Endothelial cell of umbilical vein (primary cell): ENCODE data around the gene PPM1H. TPM values are rescaled to one million over a fixed set of nuclear protein-coding genes. Genes with fewer than 3 reads are reported as not detected.

Source experiments
- BruUV-seq: library from RNA; stranded (reverse); fragments of 400-500 nt; replicated peaks from 2 replicates; lab custom pipeline; 2021; lab: Mats Ljungman, UMichigan
- CTCF ChIA-PET: fragments of 300-600, 350-600 bp; sonication (Branson Sonifier 250); formaldehyde crosslinking; loops from one replicate; lab custom pipeline; 2021; ENCODE audit warnings: antibody characterized with exemption, inconsistent platforms; lab: Charles Lee
- POLR2A ChIA-PET: fragments of 300-600, 350-600 bp; sonication (Branson Sonifier 250); formaldehyde crosslinking; loops from one replicate; lab custom pipeline; 2021; ENCODE audit warnings: antibody characterized with exemption, inconsistent platforms; lab: Charles Lee
- DNase-seq: peaks from one replicate; pipeline ENCODE4 v3.0.0-alpha.2; 2011; ENCODE audit warnings: low read depth, low spot score
- FAIRE-seq: peaks from 2 replicates; lab custom pipeline; 2011; peaks lifted over from hg19 to GRCh38; lab: Jason Lieb, UNC
- H2AFZ ChIP-seq: 2 replicates; pipeline ENCODE4 v1.6.0; 2012; ENCODE audit warnings: low read depth, low read length, control low read depth, inconsistent platforms
- H3K27ac ChIP-seq: 2 replicates; pipeline ENCODE4 v1.5.1; 2011; ENCODE audit warnings: low read depth, mild to moderate bottlenecking, control low read depth, low read length, moderate library complexity; ENCODE audit not compliant: insufficient read depth
- H3K27me3 ChIP-seq, 2 experiments: 2 replicates each; pipeline versions ENCODE4 v1.6.0 to v1.6.1; 2011; ENCODE audit warnings: low read length in 2 of 2, mixed read lengths in 1 of 2; ENCODE audit not compliant: control insufficient read depth in 2 of 2, insufficient read depth in 2 of 2
- H3K36me3 ChIP-seq, 2 experiments: 2 replicates in 1 of 2; 3 replicates in 1 of 2; pipeline ENCODE4 v1.5.1; 2011; ENCODE audit warnings: low read length in 2 of 2, mild to moderate bottlenecking in 1 of 2, moderate library complexity in 1 of 2; ENCODE audit not compliant: control insufficient read depth in 2 of 2, insufficient read depth in 2 of 2; ENCODE audit errors: extremely low read depth in 1 of 2
- H3K4me1 ChIP-seq: 3 replicates; pipeline ENCODE4 v1.5.1; 2011; ENCODE audit warnings: mild to moderate bottlenecking, low read length; ENCODE audit not compliant: control insufficient read depth, insufficient read depth; ENCODE audit errors: extremely low read depth
- H3K4me2 ChIP-seq: 2 replicates; pipeline ENCODE4 v1.6.1; 2011; ENCODE audit warnings: low read length, control low read depth, mixed read lengths; ENCODE audit not compliant: insufficient read depth
- H3K4me3 ChIP-seq, 3 experiments: fragments of 200-600 bp in 1 of 3; sonication (generic), shearing (Covaris generic) in 1 of 3; replicated peaks in 1 of 3; 2 replicates each; pipeline ENCODE4 v1.5.1; 2011 to 2016; ENCODE audit warnings: control low read depth in 3 of 3, low read length in 3 of 3, mild to moderate bottlenecking in 2 of 3, inconsistent platforms in 1 of 3, low read depth in 1 of 3, moderate library complexity in 1 of 3; ENCODE audit not compliant: insufficient read depth in 1 of 3
- H3K79me2 ChIP-seq: 2 replicates; pipeline ENCODE4 v1.6.0; 2012; ENCODE audit warnings: low read length, inconsistent platforms; ENCODE audit not compliant: control insufficient read depth, insufficient read depth
- H3K9ac ChIP-seq: replicated peaks from 2 replicates; pipeline ENCODE3; 2011; ENCODE audit warnings: low read length, control low read depth; ENCODE audit not compliant: insufficient read depth; ENCODE audit errors: extremely low read depth
- H3K9me1 ChIP-seq: replicated peaks from 3 replicates; pipeline ENCODE4 v1.6.0; 2011; ENCODE audit warnings: mild to moderate bottlenecking, low read length; ENCODE audit not compliant: control insufficient read depth, insufficient read depth; ENCODE audit errors: extremely low read depth
- H3K9me3 ChIP-seq: replicated peaks from 2 replicates; pipeline ENCODE4 v1.5.1; 2012; ENCODE audit warnings: low read length, inconsistent platforms; ENCODE audit not compliant: control insufficient read depth, insufficient read depth
- H4K20me1 ChIP-seq: replicated peaks from 2 replicates; pipeline ENCODE3; 2011; ENCODE audit warnings: mild to moderate bottlenecking, low read length; ENCODE audit not compliant: control insufficient read depth, insufficient read depth; ENCODE audit errors: extremely low read depth
- EZH2 ChIP-seq: IDR thresholded peaks from 2 replicates; pipeline ENCODE4 v1.6.1; 2012; ENCODE audit warnings: borderline replicate concordance, low read depth, mild to moderate bottlenecking, moderate library complexity, low read length, inconsistent platforms; ENCODE audit not compliant: severe bottlenecking
- FOS ChIP-seq: IDR thresholded peaks from 2 replicates; pipeline ENCODE4 v1.6.1; 2011; ENCODE audit warnings: mild to moderate bottlenecking, low read length, moderate library complexity, borderline replicate concordance; ENCODE audit not compliant: insufficient read depth
- GATA2 ChIP-seq: IDR thresholded peaks from 2 replicates; pipeline ENCODE4 v1.7.0; 2011; ENCODE audit warnings: low read depth, mild to moderate bottlenecking, moderate library complexity, mixed read lengths, low read length; ENCODE audit not compliant: insufficient read length, insufficient read depth
- JUN ChIP-seq: IDR thresholded peaks from 2 replicates; pipeline ENCODE4 v1.6.1; 2011; ENCODE audit warnings: borderline replicate concordance, low read depth; ENCODE audit not compliant: insufficient read length, insufficient read depth
- MYC ChIP-seq: IDR thresholded peaks from one replicate; pipeline ENCODE4 v1.6.1; 2011; ENCODE audit warnings: mild to moderate bottlenecking, low read depth, low read length
- POLR2A ChIP-seq: IDR thresholded peaks from 2 replicates; pipeline ENCODE4 v1.6.1; 2012; ENCODE audit warnings: low read depth, mild to moderate bottlenecking, control low read depth, low read length
- POLR2AphosphoS5 ChIP-seq: IDR thresholded peaks from 2 replicates; pipeline ENCODE4 v1.6.1; 2012; ENCODE audit warnings: low read depth, mild to moderate bottlenecking, control low read depth, low read length, moderate library complexity; ENCODE audit not compliant: insufficient read depth
- dilution Hi-C: fragments of 300-500 bp; cut with MboI; formaldehyde crosslinking; loops from one replicate; pipeline ENCODE4 v1.15.0; 2019; ENCODE audit warnings: low sequenced_read_pairs; ENCODE audit not compliant: extremely low pct_ligation_motif_present
- intact Hi-C: fragments of 100-400 bp; cut with micrococcal nuclease; formaldehyde crosslinking; loops from one replicate; pipeline ENCODE4 v1.10.0; 2022
- polyA plus RNA-seq, 4 experiments: library from polyadenylated mRNA; depleted of rRNA in 3 of 4; stranded (reverse) in 3 of 4; unstranded in 1 of 4; fragments of >200 nt; gene quantifications; 2 replicates each; pipeline versions ENCODE4 v1.2.1 to v1.2.3, GENCODE V29; 2011 to 2012; ENCODE audit warnings: missing spikeins in 1 of 4
- total RNA-seq: library from RNA; stranded (reverse); gene quantifications from 2 replicates; pipeline ENCODE4 v1.2.3, GENCODE V29; 2021
- TF ChIP-seq, protein P1 (sequence below): IDR thresholded peaks from 2 replicates; pipeline ENCODE4 v1.6.1; 2011; ENCODE audit not compliant: insufficient read depth, insufficient read length
- TF ChIP-seq, protein P2 (sequence below), 2 donors: IDR thresholded peaks; 1 replicate in 1 of 2; 2 replicates in 1 of 2; pipeline ENCODE4 v1.5.1; 2011; ENCODE audit warnings: low read length in 2 of 2, mild to moderate bottlenecking in 2 of 2, moderate library complexity in 2 of 2, control low read depth in 1 of 2, inconsistent platforms in 1 of 2, low read depth in 1 of 2; ENCODE audit not compliant: insufficient read depth in 1 of 2; ENCODE audit errors: extremely low read depth in 1 of 2

Gene PPM1H
- total and polyA plus RNA-seq, 2 donors (not counting 3 experiments of a cell fraction or from before 2014, with no cell fraction given): 1.0 to 7.2 TPM

DNA sequence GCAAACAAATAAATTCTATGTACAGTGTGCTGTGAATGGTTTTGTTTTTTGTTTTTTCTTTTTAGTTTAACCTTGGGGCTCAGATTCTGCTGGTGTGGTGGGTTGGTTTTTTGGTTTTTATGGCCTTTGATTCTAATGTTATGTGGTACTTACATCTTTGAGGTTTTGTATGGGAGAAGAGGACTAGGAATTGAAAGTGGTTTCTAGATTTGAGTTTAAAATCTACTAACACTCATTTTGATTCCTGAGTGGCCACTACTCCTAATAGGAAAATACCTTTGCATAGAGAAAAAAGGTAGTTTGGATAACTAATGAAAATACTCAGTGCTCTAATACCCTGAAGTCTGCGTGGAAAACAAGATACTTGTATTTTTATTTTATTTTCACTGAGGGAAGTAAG, 330.6 kb downstream of the PPM1H start:
- Histone ChIP-seq H3K9me1 (no peaks in the 10 kb centered on the region), H3K4me2 (peak overlapping the region; percentile 99), H4K20me1 (peaks cover 3% of the 10 kb centered on the region), H3K27me3 (no peaks in the 10 kb centered on the region), H3K4me3 (peak overlapping the region; percentile 92 to 99 (median 99)), H3K36me3 (no peaks in the 10 kb centered on the region), H3K9me3 (no peaks in the 10 kb centered on the region), H3K9ac (peak overlapping the region; percentile 99), H3K79me2 (peaks cover 58% of the 10 kb centered on the region), H2AFZ (no peak overlapping the region), H3K27ac (peak overlapping the region; percentile 97), H3K4me1 (peaks cover 22% of the 10 kb centered on the region)
- ChIA-PET CTCF (interaction anchor here (0.7 to 3.3 kb wide), 6 partner anchors 13 to 192 kb away, joined by 3 to 79 read pairs (median 31); no protein-coding TSS in a partner anchor), POLR2A (interaction anchor here (0.7 to 2.1 kb wide), 3 partner anchors 11 to 190 kb away, joined by 3 to 20 read pairs (median 7); no protein-coding TSS in a partner anchor)
- FAIRE-seq (no peak), DNase-seq (no peak)
- intact Hi-C loops (loop anchor here (5.0 to 10.0 kb wide), 3 partner anchors 137 to 460 kb away; partner anchors contain the start of gene MON2), dilution Hi-C loops (loop anchor here (25.0 kb wide), 1 partner anchor 183 kb away; no protein-coding TSS in a partner anchor)
- BruUV-seq: no TSS peak
- TF ChIP-seq POLR2AphosphoS5: no peak
- TF ChIP-seq EZH2: no peak
- TF ChIP-seq, protein P1, sequence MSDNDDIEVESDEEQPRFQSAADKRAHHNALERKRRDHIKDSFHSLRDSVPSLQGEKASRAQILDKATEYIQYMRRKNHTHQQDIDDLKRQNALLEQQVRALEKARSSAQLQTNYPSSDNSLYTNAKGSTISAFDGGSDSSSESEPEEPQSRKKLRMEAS: no peak
- no peak for TF ChIP-seq POLR2A
- no peak for TF ChIP-seq MYC
- TF ChIP-seq FOS: no peak
- TF ChIP-seq GATA2: no peak
- TF ChIP-seq, protein P2, sequence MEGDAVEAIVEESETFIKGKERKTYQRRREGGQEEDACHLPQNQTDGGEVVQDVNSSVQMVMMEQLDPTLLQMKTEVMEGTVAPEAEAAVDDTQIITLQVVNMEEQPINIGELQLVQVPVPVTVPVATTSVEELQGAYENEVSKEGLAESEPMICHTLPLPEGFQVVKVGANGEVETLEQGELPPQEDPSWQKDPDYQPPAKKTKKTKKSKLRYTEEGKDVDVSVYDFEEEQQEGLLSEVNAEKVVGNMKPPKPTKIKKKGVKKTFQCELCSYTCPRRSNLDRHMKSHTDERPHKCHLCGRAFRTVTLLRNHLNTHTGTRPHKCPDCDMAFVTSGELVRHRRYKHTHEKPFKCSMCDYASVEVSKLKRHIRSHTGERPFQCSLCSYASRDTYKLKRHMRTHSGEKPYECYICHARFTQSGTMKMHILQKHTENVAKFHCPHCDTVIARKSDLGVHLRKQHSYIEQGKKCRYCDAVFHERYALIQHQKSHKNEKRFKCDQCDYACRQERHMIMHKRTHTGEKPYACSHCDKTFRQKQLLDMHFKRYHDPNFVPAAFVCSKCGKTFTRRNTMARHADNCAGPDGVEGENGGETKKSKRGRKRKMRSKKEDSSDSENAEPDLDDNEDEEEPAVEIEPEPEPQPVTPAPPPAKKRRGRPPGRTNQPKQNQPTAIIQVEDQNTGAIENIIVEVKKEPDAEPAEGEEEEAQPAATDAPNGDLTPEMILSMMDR (IDR thresholded peaks at IDR 0.05; ENCODE audit: extremely low read depth in 1 of 2, insufficient read depth in 1 of 2, low read depth in 1 of 2, low read length in 2 of 2): no peak
- TF ChIP-seq JUN: no peak
